Renal pelvis (tissue), 4 donors: ENCODE results near the gene SSH2. TPM values are rescaled to one million over a fixed set of nuclear protein-coding genes. Genes with fewer than 3 reads are reported as not detected.

Experiments used
- DNase-seq: peaks from one replicate; pipeline ENCODE4 v3.0.0-alpha.2; 2013
- polyA plus RNA-seq, 3 donors: library from polyadenylated mRNA; unstranded; fragments of 120-200 nt; gene quantifications; one replicate each; pipeline ENCODE4 v1.2.1, GENCODE V29; 2013; ENCODE audit not compliant: insufficient read length in 3 of 3

The SSH2 gene
- polyA plus RNA-seq, 3 donors = 16.2 to 19.8 (median 18.7) TPM

DNA sequence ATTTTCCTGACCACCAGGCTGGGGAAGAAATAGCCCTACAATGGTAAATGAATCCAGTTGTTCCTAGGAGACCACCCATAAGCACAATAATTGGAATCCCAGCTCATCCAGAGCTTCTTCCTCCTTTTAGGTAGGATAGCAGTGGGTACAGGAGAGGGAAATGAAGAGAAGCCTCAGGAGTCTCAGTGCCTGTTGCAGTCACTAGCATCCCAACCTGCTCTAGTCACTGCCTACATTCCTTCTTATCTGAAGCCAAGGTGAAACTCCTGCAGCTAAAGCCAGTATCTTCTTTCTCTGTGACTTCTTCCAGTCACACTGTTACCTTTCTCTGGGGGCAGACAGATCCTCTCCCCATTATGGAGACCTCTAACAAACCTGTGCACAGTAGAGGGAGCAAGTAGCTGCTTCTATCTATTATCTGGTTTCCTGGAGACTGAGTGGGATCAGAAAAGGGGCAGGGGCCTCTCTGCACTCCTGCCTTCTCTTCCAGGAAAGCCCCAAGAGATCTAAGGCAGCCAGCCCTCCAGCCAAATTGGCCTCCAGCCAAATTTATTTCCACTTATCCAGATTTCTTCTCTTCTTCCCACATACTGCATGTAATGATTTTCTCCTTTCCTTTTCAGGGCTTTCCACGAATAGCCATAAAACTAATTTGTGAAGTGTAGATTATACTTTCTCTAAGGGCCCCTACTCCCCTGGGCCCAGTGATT is 85.5 kb downstream of the SSH2 start:
- DNase-seq = no peak

DNA sequence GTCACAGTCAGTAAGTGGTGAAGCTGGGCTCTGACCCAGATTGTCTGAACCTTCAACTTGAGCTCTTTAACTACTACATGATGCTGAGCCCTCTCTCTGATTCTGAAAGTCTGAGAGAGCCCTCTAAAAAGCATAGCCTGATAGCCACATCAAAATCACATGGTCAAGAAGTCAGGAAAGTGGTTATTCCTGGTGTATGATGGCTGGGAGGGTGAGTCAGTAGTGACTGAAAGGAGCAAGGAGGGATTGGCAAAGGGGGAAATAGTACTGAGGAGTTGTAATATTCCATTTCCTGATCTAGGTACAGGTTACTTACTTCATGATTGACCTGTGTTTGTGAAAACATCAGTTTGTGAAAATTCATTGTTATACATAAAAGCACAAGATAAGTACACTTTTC is 89.1 kb downstream of the SSH2 start:
- DNase-seq = no peak

DNA sequence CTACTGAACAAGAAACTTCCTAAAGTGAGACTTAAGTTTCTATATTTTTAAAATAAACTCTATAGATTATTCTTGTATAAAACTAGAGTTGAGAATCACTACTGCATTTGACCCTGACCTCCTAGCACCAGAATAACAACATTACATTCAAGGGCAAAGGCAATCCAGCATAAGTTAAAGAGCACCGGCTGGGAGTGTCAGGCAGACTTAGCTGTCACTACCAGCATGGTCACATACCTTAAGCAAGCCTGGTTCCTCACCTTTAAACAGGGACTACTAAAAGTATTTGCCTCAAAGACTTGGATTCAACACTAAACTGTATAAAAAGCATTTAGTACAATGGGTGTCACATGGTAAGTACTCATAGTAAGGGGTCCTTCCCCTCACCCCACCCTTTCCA is 90.4 kb downstream of the SSH2 start:
- no peak for DNase-seq

GRCh38 chr17:29838961-29839360 is 91.1 kb downstream of the SSH2 start:
- no peak for DNase-seq

DNA sequence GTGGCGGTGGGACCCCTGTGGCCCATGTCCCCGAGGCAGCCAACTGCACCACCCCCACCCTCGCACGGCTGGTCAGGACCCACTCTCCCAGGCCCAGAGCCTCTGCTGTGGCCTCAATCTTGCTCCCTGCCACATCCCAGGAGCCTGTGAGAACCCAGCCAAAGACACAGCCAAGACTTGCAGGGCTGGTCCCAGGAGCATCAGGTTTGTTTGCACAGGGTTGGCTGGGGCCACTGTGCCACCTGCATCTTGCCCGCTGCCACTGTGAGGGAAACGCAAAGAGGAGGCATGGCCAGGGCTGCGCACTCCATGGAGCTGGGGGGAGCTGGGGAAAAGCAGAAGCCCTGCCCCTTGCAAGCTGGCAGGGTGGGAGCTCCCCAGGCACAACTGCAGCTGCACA is 92.5 kb downstream of the SSH2 start:
- no peak for DNase-seq

DNA sequence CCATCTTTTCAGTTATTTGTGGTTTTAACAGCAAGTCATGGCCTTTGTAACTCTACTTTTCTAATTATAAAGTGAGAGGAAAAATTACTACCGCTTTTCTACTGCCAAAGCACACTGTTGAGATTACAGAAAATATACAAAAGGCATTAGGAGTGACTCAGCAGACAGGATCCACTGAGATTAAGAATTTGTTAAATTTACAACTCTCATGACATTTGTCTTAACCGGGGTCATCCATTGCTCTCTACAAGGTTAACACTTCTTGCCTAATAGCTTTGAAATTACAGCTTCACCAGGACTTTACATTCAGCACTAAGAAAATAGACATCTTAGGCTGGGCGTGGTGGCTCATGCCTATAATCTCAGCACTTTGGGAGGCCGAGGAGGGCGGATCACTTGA is 93.4 kb downstream of the SSH2 start:
- DNase-seq = no peak

DNA sequence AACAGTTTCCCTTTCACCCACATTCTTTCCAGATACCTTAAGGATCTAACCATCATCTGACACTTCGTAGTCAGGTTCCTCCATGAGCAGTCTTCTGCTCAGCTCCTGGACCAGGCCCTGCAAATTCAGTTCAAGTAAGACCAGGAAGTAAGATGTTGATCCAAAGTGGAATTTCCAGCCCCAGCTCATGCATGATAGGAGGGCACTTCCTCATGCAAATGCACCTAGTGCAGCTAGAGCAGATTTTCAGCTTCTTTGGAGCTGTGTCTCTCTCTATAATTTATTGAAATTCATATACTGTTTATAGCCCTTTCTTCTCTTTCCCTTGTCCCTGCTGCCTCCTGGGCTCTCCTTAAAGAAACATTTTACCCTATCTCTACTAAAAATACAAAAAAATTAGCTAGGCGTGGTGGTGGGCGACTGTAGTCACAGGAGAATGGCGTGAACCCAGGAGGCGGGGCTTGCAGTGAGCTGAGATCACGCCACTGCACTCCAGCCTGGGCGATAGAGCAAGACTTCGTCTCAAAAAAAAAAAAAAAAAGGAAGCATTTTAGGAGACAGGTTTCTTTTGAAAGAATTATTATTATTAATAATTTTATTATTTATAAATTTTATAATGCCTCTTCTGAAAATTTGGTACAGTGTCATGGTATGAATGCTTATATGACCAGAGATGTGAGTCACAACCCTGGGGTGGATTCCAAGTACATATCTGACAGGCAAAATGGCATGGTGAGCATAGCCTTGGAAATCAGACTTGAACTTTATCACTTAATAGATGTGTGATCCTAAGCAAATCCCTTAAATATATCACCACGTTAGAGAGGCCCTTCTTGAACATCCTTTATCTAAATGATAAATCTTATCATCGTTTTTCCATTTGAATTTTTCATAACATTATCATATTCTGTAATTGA is 94.3 kb downstream of the SSH2 start:
- no peak for DNase-seq

DNA sequence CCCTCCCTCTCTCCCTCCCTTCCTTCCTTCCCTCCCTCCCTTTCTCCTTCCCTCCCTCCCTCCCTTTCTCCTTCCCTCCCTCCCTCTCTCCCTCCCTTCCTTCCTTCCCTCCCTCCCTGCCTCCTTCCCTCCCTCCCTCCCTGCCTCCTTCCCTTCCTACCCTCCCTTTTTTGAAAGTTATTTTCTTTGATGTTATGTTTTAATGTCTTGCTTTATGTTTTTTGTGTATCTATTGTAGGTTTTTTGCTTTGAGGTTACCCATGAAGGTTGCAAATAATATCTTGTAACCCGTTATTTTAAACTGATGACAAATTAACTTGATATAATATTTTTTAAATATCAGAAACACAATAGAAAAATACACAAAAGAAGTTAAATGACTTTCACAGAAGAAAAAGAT is 96.2 kb downstream of the SSH2 start:
- DNase-seq = no peak

DNA sequence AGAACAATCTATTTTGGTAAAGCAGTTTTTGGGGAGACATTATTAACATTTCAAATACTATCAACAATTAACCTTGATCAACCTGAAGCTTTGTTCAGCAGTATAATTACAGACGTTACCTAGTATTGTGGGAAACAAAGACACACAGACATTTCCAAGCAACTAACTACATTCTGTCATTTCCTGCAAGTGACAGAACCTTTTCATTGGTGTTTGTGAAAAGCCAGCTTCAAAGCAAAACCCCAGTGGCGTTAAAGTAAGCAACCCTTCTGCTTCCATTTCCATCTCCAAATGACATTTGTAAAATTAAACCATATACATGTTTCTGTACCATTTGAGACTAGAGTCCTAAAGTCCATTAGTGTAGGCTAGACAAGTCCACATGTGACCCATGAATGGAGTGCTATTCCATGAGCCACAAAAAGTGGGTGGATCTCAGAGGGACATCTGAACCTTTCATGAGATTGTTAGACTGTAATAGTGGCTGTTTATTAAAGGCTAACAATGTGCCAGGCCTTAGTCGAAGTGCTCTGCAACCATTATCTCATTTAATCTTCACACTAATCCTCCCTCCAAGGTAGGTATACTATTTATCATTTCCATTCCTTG is 101.2 kb downstream of the SSH2 start:
- no peak for DNase-seq

- no peak for DNase-seq
Observed at GRCh38 chr17:29827179-29827578, 102.8 kb downstream of the SSH2 start.

GRCh38 chr17:29826114-29826692 is 103.8 kb downstream of the SSH2 start:
- no peak for DNase-seq

DNA sequence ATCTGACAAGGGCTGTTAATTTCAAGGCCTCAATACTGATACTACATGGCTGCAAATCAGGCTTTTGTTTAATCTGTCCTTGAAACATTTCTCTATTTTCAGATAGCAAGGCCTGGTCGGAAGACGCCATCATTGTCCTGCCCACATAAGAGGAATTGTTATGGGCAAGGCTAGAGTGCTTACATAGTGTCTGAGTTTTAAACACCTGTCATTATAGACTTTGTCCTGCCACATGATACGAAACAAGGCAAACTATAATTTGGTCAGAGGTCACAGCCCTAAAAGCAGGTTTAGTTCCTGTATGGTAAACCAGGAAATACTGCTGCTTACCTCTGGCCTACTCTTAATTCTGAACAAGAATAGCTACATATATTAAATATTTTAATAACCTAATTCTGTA is 104.4 kb downstream of the SSH2 start:
- DNase-seq = no peak

DNA sequence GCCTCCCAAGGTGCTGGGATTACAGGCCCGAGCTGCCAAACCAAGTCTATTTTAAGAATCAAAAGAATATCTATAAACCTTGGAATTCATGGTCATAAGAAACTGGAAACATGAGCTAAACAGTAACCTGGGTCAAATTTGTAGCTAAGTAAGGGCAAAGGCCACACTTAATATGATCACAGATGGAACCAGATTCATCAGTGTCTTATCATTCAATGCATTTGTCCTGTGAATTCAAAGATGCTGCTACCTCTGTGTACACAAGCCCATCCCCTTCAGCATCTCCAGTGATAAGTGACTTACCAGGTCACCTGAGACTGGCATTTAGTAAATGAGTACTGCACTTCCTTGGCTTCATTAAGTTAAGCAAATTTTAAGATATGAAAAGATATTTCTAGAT is 108.1 kb downstream of the SSH2 start:
- DNase-seq = no peak

DNA sequence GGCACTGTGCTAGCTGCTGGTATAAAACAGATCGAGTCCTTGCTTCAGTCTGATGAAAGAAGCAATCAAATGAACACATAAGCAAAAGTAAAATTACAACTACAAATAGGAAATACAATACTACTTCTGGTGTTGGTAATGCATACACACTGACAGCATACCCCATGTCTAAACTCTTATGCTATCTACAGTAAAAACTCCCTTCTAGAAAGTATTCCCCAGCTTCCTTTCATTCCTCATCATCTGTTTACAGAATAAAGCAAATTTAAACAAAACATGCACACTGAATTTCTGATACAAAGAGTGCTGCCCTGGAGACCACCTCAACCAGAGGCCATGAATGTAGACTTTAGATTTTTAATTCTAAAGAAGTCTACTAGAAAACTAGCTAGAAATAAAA is 109.6 kb downstream of the SSH2 start:
- DNase-seq = no peak

GRCh38 chr17:29807520-29808361 is 122.3 kb downstream of the SSH2 start:
- peak; percentile 60 for DNase-seq

DNA sequence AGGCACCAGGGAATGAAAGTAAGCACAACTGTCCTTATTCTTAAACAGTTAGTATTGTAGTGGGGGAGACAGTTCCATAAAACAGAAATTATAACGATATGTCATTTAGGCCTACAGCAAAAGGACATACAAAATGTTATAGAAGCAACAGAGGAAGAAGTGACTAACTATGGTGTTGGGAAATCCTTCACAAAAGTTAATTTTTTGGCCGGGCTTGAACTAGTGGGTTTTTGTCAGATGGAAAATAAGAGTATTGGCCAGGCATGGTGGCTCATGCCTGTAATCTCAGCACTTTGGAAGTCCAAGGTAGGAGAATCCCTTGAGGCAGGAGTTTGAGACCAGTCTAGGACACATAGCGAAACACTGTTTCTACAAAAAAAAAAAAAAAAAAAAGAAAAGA is 127.8 kb downstream of the SSH2 start:
- DNase-seq = no peak

- DNase-seq = no peak
Observed at GRCh38 chr17:29800457-29800856, 129.6 kb downstream of the SSH2 start.

DNA sequence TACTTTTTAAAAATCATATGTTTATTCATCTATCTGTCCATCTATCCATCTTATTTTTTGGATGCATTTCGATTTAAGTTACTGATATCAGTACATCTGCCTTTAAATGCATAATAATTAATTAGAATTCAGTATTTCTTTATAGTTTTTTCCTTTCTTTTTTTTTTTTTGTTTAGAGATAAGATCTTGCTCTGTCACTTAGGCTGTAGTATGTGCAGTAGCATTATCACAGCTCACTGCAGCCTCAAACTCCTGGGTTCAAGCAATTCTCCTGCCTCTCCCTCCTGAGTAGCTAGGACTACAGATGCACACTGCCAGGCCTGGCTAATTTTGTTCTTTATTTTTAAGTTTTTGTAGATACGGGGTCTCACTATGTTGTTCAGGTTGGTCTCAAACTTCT is 133.4 kb downstream of the SSH2 start:
- no peak for DNase-seq

GRCh38 chr17:29793501-29793900 is 136.5 kb downstream of the SSH2 start:
- DNase-seq = no peak

DNA sequence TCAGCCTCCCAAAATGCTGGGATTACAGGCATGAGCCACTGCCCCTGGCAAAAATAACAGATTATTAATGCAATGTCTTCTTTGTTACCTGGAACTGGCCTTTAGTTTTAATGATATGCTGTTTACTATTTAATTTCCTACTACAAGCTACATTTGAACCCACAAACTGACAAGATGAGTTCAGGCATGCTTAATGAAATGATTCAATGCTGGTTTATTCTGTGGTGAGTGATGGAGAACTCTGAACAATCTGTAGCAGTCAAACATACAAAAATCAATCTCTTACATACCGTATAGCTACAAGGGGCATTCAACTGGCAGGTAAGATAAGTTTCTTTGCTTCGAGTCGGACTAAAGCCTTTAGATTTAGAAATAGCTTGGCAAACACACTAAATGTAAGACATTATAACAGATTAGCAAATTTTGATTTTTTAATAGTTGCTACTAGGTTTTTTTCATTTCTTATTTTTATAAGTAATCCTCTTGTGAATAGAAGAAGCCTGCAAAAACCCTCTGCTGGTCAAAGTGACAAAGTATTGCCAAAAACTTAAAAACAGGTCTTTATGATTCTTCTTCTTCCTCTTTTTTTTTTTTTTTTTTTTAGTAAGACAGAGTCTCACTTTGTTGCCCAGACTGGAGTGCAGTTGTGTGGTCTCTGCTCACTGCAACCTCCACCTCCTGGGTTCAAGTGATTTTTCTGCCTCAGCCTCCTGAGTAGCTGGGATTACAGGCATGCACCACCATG is 138.5 kb downstream of the SSH2 start:
- no peak for DNase-seq
